ENCODE results near the gene NHSL1.

Gene NHSL1

GRCh38 chr6:138500867-138501446, 1.7 kb upstream of the NHSL1 start:
- H3K27me3 ChIP-seq (ENCODE audit: control insufficient read depth, insufficient read depth, low read length) = no peaks in the 10 kb centered on the region
- no peaks in the 10 kb centered on the region for H3K4me1 ChIP-seq (ENCODE audit: control insufficient read depth, insufficient read depth, low read length)
- no peak overlapping the region for H3K27ac ChIP-seq (ENCODE audit: low read depth, low read length)
- H3K9ac ChIP-seq (ENCODE audit: low read length) = no peak overlapping the region
- H3K36me3 ChIP-seq (ENCODE audit: control insufficient read depth, insufficient read depth, low read length) = no peaks in the 10 kb centered on the region
- no peak overlapping the region for H3K4me3 ChIP-seq (ENCODE audit: low read length)

GRCh38 chr6:138500045-138500665, 861 bp upstream of the NHSL1 start:
- Histone ChIP-seq H3K27me3 (ENCODE audit: control insufficient read depth, insufficient read depth, low read length) (no peaks in the 10 kb centered on the region), H3K4me1 (ENCODE audit: control insufficient read depth, insufficient read depth, low read length) (no peaks in the 10 kb centered on the region), H3K27ac (ENCODE audit: low read depth, low read length) (no peak overlapping the region), H3K36me3 (ENCODE audit: control insufficient read depth, insufficient read depth, low read length) (no peaks in the 10 kb centered on the region), H3K4me3 (ENCODE audit: low read length) (peak overlapping the region; percentile 25), H3K9ac (ENCODE audit: low read length) (no peak overlapping the region)

GRCh38 chr6:138498629-138499302, 528 bp downstream of the NHSL1 start:
- H3K27ac ChIP-seq (ENCODE audit: low read depth, low read length) = no peak overlapping the region
- peak overlapping the region; percentile 51 for H3K4me3 ChIP-seq (ENCODE audit: low read length)
- H3K36me3 ChIP-seq (ENCODE audit: control insufficient read depth, insufficient read depth, low read length) = no peaks in the 10 kb centered on the region
- H3K4me1 ChIP-seq (ENCODE audit: control insufficient read depth, insufficient read depth, low read length) = peaks cover 3% of the 10 kb centered on the region
- no peaks in the 10 kb centered on the region for H3K27me3 ChIP-seq (ENCODE audit: control insufficient read depth, insufficient read depth, low read length)
- no peak overlapping the region for H3K9ac ChIP-seq (ENCODE audit: low read length)

GRCh38 chr6:138497286-138497685, 2.0 kb downstream of the NHSL1 start:
- Histone ChIP-seq H3K9ac (ENCODE audit: low read length) (no peak overlapping the region), H3K4me3 (ENCODE audit: low read length) (peak overlapping the region; percentile 51), H3K27me3 (ENCODE audit: control insufficient read depth, insufficient read depth, low read length) (no peaks in the 10 kb centered on the region), H3K27ac (ENCODE audit: low read depth, low read length) (no peak overlapping the region), H3K4me1 (ENCODE audit: control insufficient read depth, insufficient read depth, low read length) (peaks cover 10% of the 10 kb centered on the region), H3K36me3 (ENCODE audit: control insufficient read depth, insufficient read depth, low read length) (no peaks in the 10 kb centered on the region)

GRCh38 chr6:138494312-138494711, 5.0 kb downstream of the NHSL1 start:
- H3K27me3 ChIP-seq (ENCODE audit: control insufficient read depth, insufficient read depth, low read length) = no peaks in the 10 kb centered on the region
- peaks cover 11% of the 10 kb centered on the region for H3K4me1 ChIP-seq (ENCODE audit: control insufficient read depth, insufficient read depth, low read length)
- H3K4me3 ChIP-seq (ENCODE audit: low read length) = no peak overlapping the region
- no peak overlapping the region for H3K9ac ChIP-seq (ENCODE audit: low read length)
- H3K36me3 ChIP-seq (ENCODE audit: control insufficient read depth, insufficient read depth, low read length) = no peaks in the 10 kb centered on the region
- no peak overlapping the region for H3K27ac ChIP-seq (ENCODE audit: low read depth, low read length)

GRCh38 chr6:138493413-138493812, 5.9 kb downstream of the NHSL1 start:
- Histone ChIP-seq H3K4me3 (ENCODE audit: low read length) (no peak overlapping the region), H3K27me3 (ENCODE audit: control insufficient read depth, insufficient read depth, low read length) (no peaks in the 10 kb centered on the region), H3K9ac (ENCODE audit: low read length) (no peak overlapping the region), H3K36me3 (ENCODE audit: control insufficient read depth, insufficient read depth, low read length) (no peaks in the 10 kb centered on the region), H3K27ac (ENCODE audit: low read depth, low read length) (peak overlapping the region; percentile 34), H3K4me1 (ENCODE audit: control insufficient read depth, insufficient read depth, low read length) (peaks cover 11% of the 10 kb centered on the region)

GRCh38 chr6:138492871-138493270, 6.4 kb downstream of the NHSL1 start:
- Histone ChIP-seq H3K9ac (ENCODE audit: low read length) (no peak overlapping the region), H3K4me3 (ENCODE audit: low read length) (no peak overlapping the region), H3K27me3 (ENCODE audit: control insufficient read depth, insufficient read depth, low read length) (no peaks in the 10 kb centered on the region), H3K4me1 (ENCODE audit: control insufficient read depth, insufficient read depth, low read length) (peaks cover 11% of the 10 kb centered on the region), H3K36me3 (ENCODE audit: control insufficient read depth, insufficient read depth, low read length) (no peaks in the 10 kb centered on the region), H3K27ac (ENCODE audit: low read depth, low read length) (no peak overlapping the region)

- Histone ChIP-seq H3K27ac (ENCODE audit: low read depth, low read length) (no peak overlapping the region), H3K36me3 (ENCODE audit: control insufficient read depth, insufficient read depth, low read length) (no peaks in the 10 kb centered on the region), H3K4me3 (ENCODE audit: low read length) (no peak overlapping the region), H3K27me3 (ENCODE audit: control insufficient read depth, insufficient read depth, low read length) (no peaks in the 10 kb centered on the region), H3K9ac (ENCODE audit: low read length) (no peak overlapping the region), H3K4me1 (ENCODE audit: control insufficient read depth, insufficient read depth, low read length) (peaks cover 11% of the 10 kb centered on the region)
Measured at GRCh38 chr6:138492113-138492512, 7.2 kb downstream of the NHSL1 start.

GRCh38 chr6:138491017-138491416, 8.3 kb downstream of the NHSL1 start:
- H3K9ac ChIP-seq (ENCODE audit: low read length) = no peak overlapping the region
- H3K4me1 ChIP-seq (ENCODE audit: control insufficient read depth, insufficient read depth, low read length) = peaks cover 11% of the 10 kb centered on the region
- no peaks in the 10 kb centered on the region for H3K27me3 ChIP-seq (ENCODE audit: control insufficient read depth, insufficient read depth, low read length)
- H3K36me3 ChIP-seq (ENCODE audit: control insufficient read depth, insufficient read depth, low read length) = no peaks in the 10 kb centered on the region
- no peak overlapping the region for H3K4me3 ChIP-seq (ENCODE audit: low read length)
- H3K27ac ChIP-seq (ENCODE audit: low read depth, low read length) = peak overlapping the region; percentile 27

GRCh38 chr6:138489846-138490245, 9.4 kb downstream of the NHSL1 start:
- H3K27ac ChIP-seq (ENCODE audit: low read depth, low read length) = no peak overlapping the region
- H3K36me3 ChIP-seq (ENCODE audit: control insufficient read depth, insufficient read depth, low read length) = no peaks in the 10 kb centered on the region
- peaks cover 13% of the 10 kb centered on the region for H3K4me1 ChIP-seq (ENCODE audit: control insufficient read depth, insufficient read depth, low read length)
- H3K9ac ChIP-seq (ENCODE audit: low read length) = no peak overlapping the region
- no peak overlapping the region for H3K4me3 ChIP-seq (ENCODE audit: low read length)
- H3K27me3 ChIP-seq (ENCODE audit: control insufficient read depth, insufficient read depth, low read length) = no peaks in the 10 kb centered on the region

GRCh38 chr6:138487102-138487604, 12.1 kb downstream of the NHSL1 start:
- Histone ChIP-seq H3K4me1 (ENCODE audit: control insufficient read depth, insufficient read depth, low read length) (peaks cover 3% of the 10 kb centered on the region), H3K27me3 (ENCODE audit: control insufficient read depth, insufficient read depth, low read length) (no peaks in the 10 kb centered on the region), H3K27ac (ENCODE audit: low read depth, low read length) (no peak overlapping the region), H3K9ac (ENCODE audit: low read length) (no peak overlapping the region), H3K4me3 (ENCODE audit: low read length) (no peak overlapping the region), H3K36me3 (ENCODE audit: control insufficient read depth, insufficient read depth, low read length) (no peaks in the 10 kb centered on the region)

GRCh38 chr6:138486249-138487101, 12.8 kb downstream of the NHSL1 start:
- Histone ChIP-seq H3K4me1 (ENCODE audit: control insufficient read depth, insufficient read depth, low read length) (peaks cover 3% of the 10 kb centered on the region), H3K4me3 (ENCODE audit: low read length) (no peak overlapping the region), H3K27ac (ENCODE audit: low read depth, low read length) (no peak overlapping the region)

More at GRCh38 chr6:138486249-138487101, 12.8 kb downstream of the NHSL1 start:
- H3K27me3 ChIP-seq (ENCODE audit: control insufficient read depth, insufficient read depth, low read length) = no peaks in the 10 kb centered on the region
- H3K9ac ChIP-seq (ENCODE audit: low read length) = no peak overlapping the region
- no peaks in the 10 kb centered on the region for H3K36me3 ChIP-seq (ENCODE audit: control insufficient read depth, insufficient read depth, low read length)
